SH-SY5Y (cell line): ENCODE measurements around the gene UBALD2.

ENCODE experiments used
- GATA2 ChIP-seq: IDR thresholded peaks from 2 replicates; pipeline ENCODE4 v1.6.1; 2011; ENCODE audit warnings: mild to moderate bottlenecking, low read depth, low read length
- GATA3 ChIP-seq: IDR thresholded peaks from 2 replicates; pipeline ENCODE4 v1.6.1; 2011; ENCODE audit warnings: low read depth, mild to moderate bottlenecking, low read length, moderate library complexity

GRCh38 chr17:76232342-76232741 lies 32.8 kb upstream of the UBALD2 start:
- no peak for TF ChIP-seq GATA2
- TF ChIP-seq GATA3, result no peak
